GM19468 (cell line): ENCODE measurements around the gene TSPAN10.

ENCODE experiments used
- ATAC-seq: cut with Tn5 transposase; IDR thresholded peaks from one replicate; pipeline ENCODE4 v1.9.1; 2021; ENCODE audit warnings: mild to moderate bottlenecking, moderate library complexity, moderate number of reproducible peaks; ENCODE audit not compliant: unreplicated experiment; ENCODE audit errors: extremely low read depth

The TSPAN10 gene

DNA sequence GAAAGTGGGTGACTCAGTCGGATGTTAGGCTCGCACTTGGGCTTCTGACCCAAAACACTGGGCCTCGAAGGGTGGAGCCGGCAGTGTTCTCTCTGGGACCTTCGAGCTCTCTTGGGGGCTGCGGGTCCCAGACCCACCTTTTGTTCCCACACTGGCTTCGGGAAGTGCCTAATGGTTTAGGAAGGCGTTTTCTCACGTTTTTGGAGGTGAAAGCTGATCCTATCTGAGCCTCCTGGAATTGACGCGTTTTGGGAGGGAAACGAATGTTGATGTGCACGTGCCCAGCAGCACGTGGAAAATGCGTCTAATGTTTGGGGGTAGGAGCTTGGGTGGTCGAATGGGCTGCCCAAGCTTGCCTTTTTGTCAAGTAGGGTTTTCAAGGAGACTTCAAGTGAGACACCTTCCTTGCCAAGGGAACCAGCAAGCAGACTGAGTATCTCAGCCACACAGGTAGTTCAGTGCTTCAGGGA lies 47.5 kb downstream of the TSPAN10 start:
- no peak for ATAC-seq

DNA sequence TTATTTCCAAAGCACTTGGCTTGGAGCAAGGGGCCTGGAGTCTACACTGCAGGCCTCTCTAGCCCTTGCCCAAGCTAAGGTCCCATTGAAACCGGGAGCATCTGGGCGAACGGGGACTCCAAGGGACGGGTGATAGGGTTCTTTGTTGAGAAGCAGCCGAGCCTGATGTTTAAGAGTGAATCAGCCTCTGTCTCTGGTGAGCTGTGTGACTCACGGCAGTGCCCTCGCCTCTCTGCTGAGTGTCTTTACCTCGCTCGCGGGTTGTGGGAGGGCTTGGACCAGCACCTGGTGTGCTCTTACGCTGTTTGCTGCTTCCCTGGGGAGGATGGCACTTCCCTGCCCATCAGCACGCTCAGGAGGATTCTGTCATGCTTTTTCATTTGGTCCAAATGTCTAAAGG lies 48.1 kb downstream of the TSPAN10 start:
- ATAC-seq = no peak

DNA sequence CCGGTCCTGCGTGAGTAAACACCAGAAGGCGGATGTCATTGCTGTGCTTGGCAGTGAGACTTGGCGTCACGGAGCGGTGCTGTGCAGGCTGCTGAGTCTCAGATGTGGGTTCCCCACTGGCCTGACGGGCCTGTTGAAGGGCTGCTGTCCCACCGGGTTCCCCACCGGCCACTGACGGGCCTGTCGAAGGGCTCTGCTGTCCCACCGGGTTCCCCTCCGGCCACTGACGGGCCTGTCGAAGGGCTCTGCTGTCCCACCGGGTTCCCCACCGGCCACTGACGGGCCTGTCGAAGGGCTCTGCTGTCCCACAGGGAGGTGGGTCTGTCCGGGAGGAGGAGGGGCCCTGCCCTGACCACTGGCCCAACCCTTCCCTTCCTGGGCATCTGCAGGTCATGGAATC lies 49.6 kb downstream of the TSPAN10 start:
- ATAC-seq = no peak

- ATAC-seq = no peak
These were observed 51.0 kb downstream of the TSPAN10 start for GRCh38 chr17:81687770-81688541.

DNA sequence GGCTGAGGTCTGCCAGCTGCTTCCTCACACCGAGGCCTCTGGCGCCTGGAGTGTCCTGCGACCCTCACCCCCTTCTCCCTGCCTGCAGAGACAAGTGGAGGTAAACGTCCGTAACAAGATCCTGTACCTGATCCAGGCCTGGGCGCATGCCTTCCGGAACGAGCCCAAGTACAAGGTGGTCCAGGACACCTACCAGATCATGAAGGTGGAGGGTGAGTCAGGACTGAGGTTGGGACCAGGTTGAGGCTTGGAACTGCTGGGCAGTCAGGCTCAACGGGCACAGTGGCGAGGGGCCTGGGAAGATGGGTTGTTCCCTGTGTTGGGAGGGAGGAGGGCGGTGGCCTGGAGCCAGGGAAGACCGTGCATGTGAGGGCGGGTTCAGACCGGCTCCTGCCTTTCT lies 51.6 kb downstream of the TSPAN10 start:
- no peak for ATAC-seq

DNA sequence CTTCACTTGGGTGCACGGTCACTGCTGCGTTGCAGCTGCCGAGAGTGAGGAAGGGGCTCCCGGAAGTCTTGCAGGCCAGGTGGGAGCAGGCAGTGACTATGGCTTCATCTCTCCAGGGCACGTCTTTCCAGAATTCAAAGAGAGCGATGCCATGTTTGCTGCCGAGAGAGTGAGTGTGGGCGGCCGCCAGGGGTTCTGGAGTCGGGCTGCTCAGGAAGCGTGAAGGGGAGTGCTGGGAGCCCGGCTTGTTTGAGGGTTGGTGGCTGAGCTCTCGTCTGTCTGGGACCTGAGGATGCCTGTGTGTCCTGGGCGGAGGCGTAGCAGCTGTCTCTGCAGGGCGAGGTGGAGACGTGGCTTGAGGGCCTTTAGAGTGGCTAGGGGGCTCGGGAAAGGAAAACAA lies 53.1 kb downstream of the TSPAN10 start:
- no peak for ATAC-seq

- no peak for ATAC-seq
These were observed 53.6 kb downstream of the TSPAN10 start for GRCh38 chr17:81690549-81690948.

GRCh38 chr17:81691196-81691595 lies 54.2 kb downstream of the TSPAN10 start:
- ATAC-seq = no peak

- no peak for ATAC-seq
These were observed 54.6 kb downstream of the TSPAN10 start for GRCh38 chr17:81691608-81692007.

GRCh38 chr17:81693509-81694210 lies 56.7 kb downstream of the TSPAN10 start:
- no peak for ATAC-seq

DNA sequence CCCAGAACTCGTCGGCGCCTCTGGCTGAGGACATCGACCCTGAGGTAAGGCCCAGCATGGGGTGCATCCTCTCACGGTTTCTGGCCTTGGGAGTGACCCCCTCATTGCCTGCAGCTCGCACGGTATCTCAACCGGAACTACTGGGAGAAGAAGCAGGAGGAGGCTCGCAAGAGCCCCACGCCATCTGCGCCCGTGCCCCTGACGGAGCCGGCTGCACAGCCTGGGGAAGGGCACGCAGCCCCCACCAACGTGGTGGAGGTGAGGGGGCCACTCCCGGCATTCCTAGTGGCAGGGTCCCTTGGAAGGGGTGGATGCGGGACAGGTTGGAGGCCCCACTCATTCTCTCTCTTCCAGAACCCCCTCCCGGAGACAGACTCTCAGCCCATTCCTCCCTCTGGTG lies 57.8 kb downstream of the TSPAN10 start:
- ATAC-seq = no peak

- no peak for ATAC-seq
These were observed 58.2 kb downstream of the TSPAN10 start for GRCh38 chr17:81695211-81695610.

- ATAC-seq = no peak
These were observed 58.8 kb downstream of the TSPAN10 start for GRCh38 chr17:81695801-81696200.

GRCh38 chr17:81696218-81696941 lies 59.4 kb downstream of the TSPAN10 start:
- ATAC-seq = no peak

DNA sequence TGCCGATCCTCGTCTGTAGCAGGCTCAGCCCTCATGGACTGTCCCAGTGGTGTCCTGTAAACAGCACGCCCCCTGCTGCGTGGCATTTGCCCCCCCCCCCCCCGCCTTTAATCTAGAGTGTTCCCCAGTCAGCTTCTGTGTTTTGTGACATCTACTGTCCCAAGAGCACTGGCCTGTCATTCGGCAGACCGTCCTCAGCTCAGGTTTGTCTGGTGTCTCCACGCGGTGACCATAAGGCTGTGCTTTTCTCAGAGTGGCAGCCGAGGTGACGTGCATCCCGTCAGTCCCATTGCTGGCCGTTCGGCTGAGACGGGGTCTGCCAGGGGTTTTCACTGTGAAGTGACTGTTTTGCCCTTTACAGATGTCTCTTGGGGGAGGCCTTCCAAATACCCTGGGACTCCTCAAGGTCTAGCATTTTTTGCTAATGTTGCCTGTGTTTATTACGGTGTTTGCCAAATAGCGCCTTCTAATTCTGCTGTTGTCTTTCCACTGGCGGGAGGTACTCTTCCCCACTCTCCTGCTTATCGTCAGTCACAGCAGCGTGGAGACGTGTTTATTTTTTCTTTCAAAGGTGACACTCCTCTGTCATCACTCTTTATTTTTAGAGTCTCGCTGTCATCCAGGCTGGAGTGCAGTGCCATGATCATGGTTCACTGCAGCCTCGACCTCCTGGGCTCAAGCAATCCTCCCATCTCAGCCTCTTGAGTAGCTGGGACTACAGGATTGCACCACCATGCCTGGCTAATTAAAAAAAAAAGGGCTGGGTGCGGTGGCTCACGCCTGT lies 60.5 kb downstream of the TSPAN10 start:
- no peak for ATAC-seq
